Gastrocnemius medialis (tissue), 4 donors: ENCODE results near the gene PSORS1C2. TPM values are rescaled to one million over a fixed set of nuclear protein-coding genes. Genes with fewer than 3 reads are reported as not detected.

Source experiments
- ATAC-seq, 2 donors: fragments of 150-250 bp; one replicate each; pipeline ENCODE4 v1.9.1; 2016
- DNase-seq, 2 donors: peaks; one replicate each; pipeline ENCODE4 v3.0.0-alpha.2; 2019
- H3K27ac ChIP-seq, 4 donors: fragments of 200-600 bp; sonication (generic); 1 replicate in 1 of 4; 2 replicates in 3 of 4; pipeline ENCODE4 v1.5.1; 2016 to 2018; ENCODE audit warnings: mild to moderate bottlenecking in 2 of 4, moderate library complexity in 1 of 4
- H3K27me3 ChIP-seq, 3 donors: fragments of 200-600 bp; sonication (generic) in 2 of 3; 1 replicate in 1 of 3; 2 replicates in 2 of 3; pipeline versions ENCODE4 v1.5.1 to v1.6.0; 2016 to 2019; ENCODE audit warnings: mild to moderate bottlenecking in 1 of 3, moderate library complexity in 1 of 3
- H3K36me3 ChIP-seq, 2 donors: fragments of 200-600 bp; sonication (generic) in 1 of 2; one replicate each; pipeline ENCODE4 v1.5.1; 2017 to 2018
- H3K4me1 ChIP-seq, 2 donors: fragments of 200-600 bp; sonication (generic) in 1 of 2; one replicate each; pipeline ENCODE4 v1.5.1; 2016 to 2017; ENCODE audit warnings: mild to moderate bottlenecking in 2 of 2
- H3K4me3 ChIP-seq, 4 donors: fragments of 200-600 bp; sonication (generic) in 3 of 4; 1 replicate in 1 of 4; 2 replicates in 3 of 4; pipeline ENCODE4 v1.5.1; 2016 to 2019; ENCODE audit warnings: mild to moderate bottlenecking in 2 of 4
- H3K9me3 ChIP-seq, 3 donors: fragments of 200-600 bp; sonication (generic) in 2 of 3; 1 replicate in 1 of 3; 2 replicates in 2 of 3; pipeline ENCODE4 v1.5.1; 2016 to 2019
- CTCF ChIP-seq, 5 experiments: fragments of 450-650 bp in 3 of 5; fragments of 200-600 bp in 2 of 5; sonication (generic) in 2 of 5; IDR thresholded peaks in 4 of 5; conservative IDR thresholded peaks in 1 of 5; 1 replicate in 4 of 5; 2 replicates in 1 of 5; pipeline ENCODE4 v1.5.1; 2016 to 2019; ENCODE audit warnings: antibody characterized with exemption in 5 of 5, mild to moderate bottlenecking in 3 of 5, moderate library complexity in 3 of 5
- POLR2A ChIP-seq, 2 donors: fragments of 450-650 bp; IDR thresholded peaks; one replicate each; pipeline ENCODE4 v1.6.1; 2017; ENCODE audit warnings: antibody characterized with exemption in 2 of 2, mild to moderate bottlenecking in 2 of 2, moderate library complexity in 2 of 2
- in situ Hi-C, 4 donors: fragments of 200-750 bp; cut with MboI; loops; one replicate each; pipeline versions ENCODE4 v1.15.0 to v1.8.0; 2017; ENCODE audit warnings: low sequenced_read_pairs in 4 of 4
- intact Hi-C: fragments of 100-400 bp; cut with DNase I; formaldehyde crosslinking; loops from one replicate; pipeline ENCODE4 v1.15.1; 2023; ENCODE audit warnings: low total_unique reads
- total RNA-seq, 4 donors: library from RNA; depleted of rRNA; stranded (reverse); fragments of >200 nt; gene quantifications; one replicate each; pipeline versions ENCODE4 v1.1.0 to v1.2.3, GENCODE V29; 2016

The PSORS1C2 gene
- total RNA-seq, 4 donors from 2014 or later: not detected

- in situ Hi-C loops (loop anchor here in 2 of 4 donors (25.0 kb wide), 2 partner anchors 432 to 557 kb away; partner anchors contain the start of gene DHX16 (in 1 of the 2)), intact Hi-C loops (no loop called here)
- no peak overlapping the region for H3K4me3 ChIP-seq
- no peaks in the 10 kb centered on the region for H3K9me3 ChIP-seq
- no peaks in the 10 kb centered on the region for H3K27me3 ChIP-seq
- H3K36me3 ChIP-seq: no peaks in the 10 kb centered on the region
- peaks cover 0 to 13% of the 10 kb centered on the region in 2 donors for H3K4me1 ChIP-seq
- no peak overlapping the region for H3K27ac ChIP-seq
- DNase-seq: no peak
- ATAC-seq: peak in 1 of 2 donors; percentile 41
- no peak for TF ChIP-seq POLR2A (IDR thresholded peaks at IDR 0.05)
- no peak for TF ChIP-seq CTCF (IDR thresholded peaks at IDR 0.05 in 4 of 5, conservative IDR thresholded peaks at IDR 0.05 in 1 of 5)
Observed at GRCh38 chr6:31094389-31094881, 44.4 kb downstream of the PSORS1C2 start.

DNA sequence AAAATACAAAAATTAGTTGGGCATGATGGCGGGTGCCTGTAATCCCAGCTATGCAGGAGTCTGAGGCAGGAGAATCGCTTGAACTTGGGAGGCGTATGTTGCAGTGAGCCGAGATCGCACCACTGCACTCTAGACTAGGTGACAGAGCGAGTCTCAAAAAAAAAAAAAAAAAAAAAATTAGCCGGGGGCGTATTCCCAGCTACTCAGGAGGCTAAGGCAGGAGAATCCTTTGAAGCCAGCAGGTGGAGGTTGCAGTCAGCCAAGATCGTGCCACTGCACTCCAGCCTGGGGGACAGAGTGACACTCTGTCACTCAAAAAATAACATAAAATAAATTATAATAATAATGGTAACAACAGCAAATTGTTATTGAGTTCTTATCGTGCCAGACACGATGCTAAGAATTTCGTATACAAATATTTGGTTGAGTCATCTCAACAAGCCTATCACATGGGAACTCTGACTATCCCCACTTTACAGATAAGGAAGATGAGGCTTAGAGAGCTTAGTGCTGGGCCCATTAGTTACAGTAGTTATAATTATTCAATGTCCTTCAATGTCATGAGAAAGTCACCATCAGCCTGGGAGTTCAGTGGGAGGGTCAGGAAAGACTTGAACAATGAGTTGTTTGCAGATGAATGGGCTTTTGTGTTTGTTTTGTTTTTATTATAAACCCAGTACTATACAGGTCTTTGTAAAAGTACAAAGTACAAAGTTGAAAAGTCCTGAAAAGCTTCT is 45.9 kb downstream of the PSORS1C2 start:
- ATAC-seq (no peak), DNase-seq (no peak)
- Histone ChIP-seq H3K9me3 (no peaks in the 10 kb centered on the region), H3K4me3 (no peak overlapping the region), H3K4me1 (peaks cover 0 to 13% of the 10 kb centered on the region in 2 donors), H3K27me3 (no peaks in the 10 kb centered on the region), H3K36me3 (no peaks in the 10 kb centered on the region), H3K27ac (no peak overlapping the region)
- no peak for TF ChIP-seq POLR2A (IDR thresholded peaks at IDR 0.05)
- TF ChIP-seq CTCF (IDR thresholded peaks at IDR 0.05 in 4 of 5, conservative IDR thresholded peaks at IDR 0.05 in 1 of 5): no peak
- intact Hi-C loops (no loop called here), in situ Hi-C loops (loop anchor here in 2 of 4 donors (25.0 kb wide), 2 partner anchors 431 to 556 kb away; partner anchors contain the start of gene DHX16 (in 1 of the 2))

- TF ChIP-seq CTCF (IDR thresholded peaks at IDR 0.05 in 4 of 5, conservative IDR thresholded peaks at IDR 0.05 in 1 of 5) (no peak), POLR2A (IDR thresholded peaks at IDR 0.05) (no peak)
- Histone ChIP-seq H3K27me3 (no peaks in the 10 kb centered on the region), H3K4me1 (peaks cover 2 to 16% of the 10 kb centered on the region in 2 donors), H3K27ac (no peak overlapping the region), H3K36me3 (no peaks in the 10 kb centered on the region), H3K4me3 (no peak overlapping the region), H3K9me3 (no peaks in the 10 kb centered on the region)
- DNase-seq (no peak), ATAC-seq (no peak)
- in situ Hi-C loops (loop anchor here in 2 of 4 donors (25.0 kb wide), 2 partner anchors 430 to 555 kb away; partner anchors contain the start of gene DHX16 (in 1 of the 2)), intact Hi-C loops (no loop called here)
Observed at GRCh38 chr6:31092238-31092637, 46.6 kb downstream of the PSORS1C2 start.

DNA sequence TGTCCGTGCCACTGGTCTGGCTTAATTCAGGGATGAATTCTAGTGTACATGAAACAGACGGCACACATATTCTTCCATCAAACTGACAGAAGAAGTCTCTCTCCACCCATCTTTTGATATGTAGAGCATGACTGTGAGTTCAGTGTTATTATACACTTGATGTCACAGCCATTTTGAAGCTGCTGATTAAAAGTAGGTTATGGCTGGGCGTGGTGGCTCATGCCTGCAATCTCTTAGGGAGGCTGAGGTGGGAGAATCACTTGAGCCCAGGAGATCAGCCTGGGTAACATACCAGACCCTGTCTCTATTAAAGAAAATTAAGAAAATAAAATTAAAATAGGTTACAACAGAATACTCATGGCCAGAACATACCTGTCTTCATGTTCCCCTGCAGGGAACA is 47.2 kb downstream of the PSORS1C2 start:
- H3K27me3 ChIP-seq: no peaks in the 10 kb centered on the region
- in situ Hi-C loops (loop anchor here in 2 of 4 donors (25.0 kb wide), 2 partner anchors 429 to 554 kb away; partner anchors contain the start of gene DHX16 (in 1 of the 2)), intact Hi-C loops (no loop called here)
- peaks cover 7 to 21% of the 10 kb centered on the region in 2 donors for H3K4me1 ChIP-seq
- no peak overlapping the region for H3K27ac ChIP-seq
- H3K4me3 ChIP-seq: no peak overlapping the region
- no peaks in the 10 kb centered on the region for H3K9me3 ChIP-seq
- no peaks in the 10 kb centered on the region for H3K36me3 ChIP-seq
- DNase-seq (no peak), ATAC-seq (no peak)
- TF ChIP-seq CTCF (IDR thresholded peaks at IDR 0.05 in 4 of 5, conservative IDR thresholded peaks at IDR 0.05 in 1 of 5) (no peak), POLR2A (IDR thresholded peaks at IDR 0.05) (no peak)
